ENCODE results near the gene YAP1.

DNA sequence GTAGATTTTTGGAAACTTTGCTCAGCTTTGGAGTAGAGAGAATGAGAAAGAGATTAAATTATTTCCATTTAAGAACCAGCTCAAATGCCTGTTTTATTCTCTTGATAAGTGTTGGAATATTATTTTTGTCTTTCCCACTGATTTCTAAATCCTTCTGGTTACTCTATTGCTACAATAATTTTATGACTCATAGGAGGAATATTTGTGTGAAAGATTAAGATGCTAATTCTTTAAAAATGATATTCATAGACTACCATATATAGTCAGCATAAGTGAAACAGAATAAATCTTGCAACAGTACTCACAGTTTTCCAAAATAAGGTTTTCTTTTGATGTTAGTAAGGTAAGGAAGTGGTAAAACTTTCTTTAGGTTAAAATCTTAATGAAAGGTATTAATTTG lies 60.9 kb downstream of the YAP1 start:
- TF ChIP-seq CTCF (IDR thresholded peaks at IDR 0.05; ENCODE audit: low read depth, low read length, poor library complexity, severe bottlenecking) (no peak), EZH2phosphoT487 (IDR thresholded peaks at IDR 0.05; ENCODE audit: borderline replicate concordance, low read length) (no peak)
